SJCRH30 (cell line): ENCODE results near the gene RFC2. TPM values are rescaled to one million over a fixed set of nuclear protein-coding genes. Genes with fewer than 3 reads are reported as not detected.
A peak's percentile ranks its signal among the peaks of the same experiment; 100 is the strongest.

Experiments used
- DNase-seq, 2 experiments: peaks; one replicate each; pipeline ENCODE4 v3.0.0-alpha.2; 2015 to 2020
- H3K27ac ChIP-seq: fragments of 250-450 bp; sonication (Bioruptor Pico); 2 replicates; pipeline ENCODE4 v1.5.1; 2020; ENCODE audit warnings: mild to moderate bottlenecking, moderate library complexity
- H3K27me3 ChIP-seq: fragments of 250-450 bp; sonication (Bioruptor Pico); 2 replicates; pipeline ENCODE4 v1.5.1; 2020; ENCODE audit warnings: mild to moderate bottlenecking, moderate library complexity
- H3K36me3 ChIP-seq: fragments of 250-450 bp; sonication (Bioruptor Pico); 2 replicates; pipeline ENCODE4 v1.5.1; 2020; ENCODE audit warnings: mild to moderate bottlenecking, moderate library complexity
- H3K4me1 ChIP-seq: fragments of 250-450 bp; sonication (Bioruptor Pico); 2 replicates; pipeline ENCODE4 v1.5.1; 2020; ENCODE audit warnings: mild to moderate bottlenecking, moderate library complexity
- H3K4me3 ChIP-seq: fragments of 250-450 bp; sonication (Bioruptor Pico); 2 replicates; pipeline ENCODE4 v1.5.1; 2020; ENCODE audit warnings: mild to moderate bottlenecking, moderate library complexity
- H3K9me3 ChIP-seq: fragments of 250-450 bp; sonication (Bioruptor Pico); replicated peaks from 2 replicates; pipeline ENCODE4 v1.5.1; 2020; ENCODE audit warnings: mild to moderate bottlenecking, moderate library complexity
- total RNA-seq: library from RNA; depleted of rRNA; stranded (reverse); fragments of >200 nt; shearing (Covaris generic); gene quantifications from 2 replicates; pipeline ENCODE4 v1.2.3, GENCODE V29; 2014

Gene RFC2
- total RNA-seq, 1 experiment from 2014 or later: 111 TPM

DNA sequence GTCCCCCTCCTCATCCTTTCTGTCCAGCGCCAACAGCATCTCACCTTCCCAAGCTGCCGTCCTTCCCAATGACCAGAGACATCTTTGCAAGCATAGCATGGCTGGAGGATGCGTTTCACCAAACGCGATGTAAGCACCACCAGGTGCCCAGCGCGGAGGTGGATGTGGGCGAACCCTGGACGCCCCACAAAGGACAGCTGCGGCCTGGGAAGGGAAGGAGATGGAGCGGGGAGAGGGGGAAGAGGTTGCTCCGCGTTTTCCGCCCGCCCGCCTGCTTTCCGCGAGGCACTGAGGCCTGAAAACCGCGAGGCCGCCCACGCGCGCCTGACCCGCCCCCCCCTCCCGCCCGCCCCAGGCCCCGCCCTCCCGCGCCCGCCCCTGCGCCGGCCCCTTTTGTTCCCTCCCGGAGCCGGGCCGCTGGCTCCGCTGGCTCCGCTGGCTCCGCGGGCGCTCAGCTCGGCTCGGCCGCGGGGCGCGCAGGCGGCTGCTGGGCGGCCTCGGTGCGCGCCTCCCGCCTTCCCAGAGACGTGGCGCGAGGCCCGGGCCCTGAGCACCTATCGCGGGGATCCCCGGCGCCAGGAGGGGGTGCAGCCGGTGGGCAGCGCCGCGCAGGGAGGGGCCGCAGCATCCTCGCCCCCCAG lies 34.9 kb upstream of the RFC2 start, which contains the start of gene CLIP2:
CLIP2 (plus strand) TSS at position 390 of the 641 bp plus-strand sequence. CDS start 28,140 bp downstream, outside the sequence.
- H3K27ac ChIP-seq: peak within 1 kb of the TSS; percentile 71
- DNase-seq: peak; percentile 88 to 89
- peak within 1 kb of the TSS; percentile 100 for H3K4me3 ChIP-seq
- H3K4me1 ChIP-seq: peaks cover 15% of the 10 kb centered on the region
- H3K36me3 ChIP-seq: no peaks in the 10 kb centered on the region
- H3K9me3 ChIP-seq: no peaks in the 10 kb centered on the region
- no peaks in the 10 kb centered on the region for H3K27me3 ChIP-seq

DNA sequence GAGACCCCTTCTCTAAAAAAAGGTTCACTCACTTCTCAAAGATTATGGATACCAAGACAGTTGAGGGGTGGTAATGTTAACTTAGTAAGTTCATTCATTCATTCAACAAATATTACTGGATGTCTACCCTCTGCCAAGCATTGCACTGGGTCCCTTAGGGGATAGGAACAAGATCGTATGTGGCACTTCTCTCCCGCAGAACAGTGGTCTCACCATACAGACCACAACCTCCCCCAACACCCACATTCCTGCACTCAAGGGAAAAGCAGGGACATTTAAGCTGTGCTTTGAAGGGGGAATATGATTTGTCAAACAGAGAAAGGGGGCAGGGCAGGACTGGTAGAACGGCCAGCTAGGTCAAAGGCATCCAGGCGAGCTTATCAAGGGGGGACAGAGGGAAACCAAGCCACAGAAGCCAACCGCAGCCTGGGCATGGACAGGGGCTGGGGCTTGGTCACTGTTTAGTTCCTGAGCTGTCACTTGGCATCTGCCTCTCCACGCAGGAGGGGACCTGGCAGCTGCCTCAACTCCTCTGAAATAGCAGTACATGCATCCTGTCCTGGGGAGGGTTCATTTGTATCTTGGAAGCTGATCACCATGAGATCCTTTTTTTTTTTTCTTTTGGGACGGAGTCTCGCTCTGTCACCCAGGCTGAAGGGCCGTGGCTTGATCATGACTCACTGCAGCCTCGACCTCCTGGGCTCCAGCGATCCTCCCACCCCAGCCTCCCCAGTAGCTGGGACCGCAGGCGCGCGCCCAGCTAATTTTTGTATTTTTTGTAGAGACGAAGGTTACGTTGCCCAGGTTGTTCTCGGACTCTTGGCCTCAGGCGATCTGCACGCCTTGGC lies 34.1 kb upstream of the RFC2 start:
- peaks cover 15% of the 10 kb centered on the region for H3K4me1 ChIP-seq
- H3K36me3 ChIP-seq: no peaks in the 10 kb centered on the region
- H3K9me3 ChIP-seq: no peaks in the 10 kb centered on the region
- DNase-seq: peak; percentile 67 to 71
- H3K27ac ChIP-seq: peak overlapping the region; percentile 71
- H3K4me3 ChIP-seq: peak overlapping the region; percentile 100
- H3K27me3 ChIP-seq: no peaks in the 10 kb centered on the region

DNA sequence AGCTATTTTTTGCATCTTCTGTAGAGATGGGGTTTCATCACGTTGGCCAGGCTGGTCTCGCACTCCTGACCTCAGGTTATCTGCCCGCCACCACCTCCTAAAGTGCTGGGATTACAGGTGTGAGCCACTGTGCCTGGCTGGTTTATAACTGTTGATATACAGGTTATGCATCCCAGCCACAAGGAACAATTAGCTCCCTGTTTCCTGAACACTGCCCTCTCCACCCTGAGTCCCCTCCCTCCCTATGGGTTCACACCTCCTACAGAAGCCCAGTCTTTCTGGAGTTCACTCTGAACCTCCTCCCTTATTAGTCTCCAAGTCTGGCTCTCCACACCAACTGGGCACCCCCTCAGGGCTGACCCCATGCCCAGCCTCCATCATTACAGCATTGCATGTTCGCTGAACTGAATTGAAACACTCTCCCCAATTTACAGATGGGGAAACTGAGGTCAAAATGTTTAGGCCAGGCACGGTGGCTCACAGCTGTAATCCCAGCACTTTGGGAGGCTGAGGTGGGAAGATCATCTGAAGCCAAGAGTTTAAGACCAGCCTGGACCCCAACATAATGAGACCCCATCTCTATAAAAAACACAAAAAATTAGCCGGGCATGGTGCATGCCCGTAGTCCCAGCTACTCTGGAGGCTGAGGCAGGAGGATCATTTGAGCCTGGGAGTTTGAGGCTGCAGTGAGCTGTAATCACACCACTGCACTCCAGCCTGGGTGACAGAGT lies 33.3 kb upstream of the RFC2 start:
- Histone ChIP-seq H3K4me3 (no peak overlapping the region), H3K27me3 (no peaks in the 10 kb centered on the region), H3K27ac (no peak overlapping the region), H3K9me3 (no peaks in the 10 kb centered on the region), H3K4me1 (peaks cover 23% of the 10 kb centered on the region), H3K36me3 (no peaks in the 10 kb centered on the region)
- no peak for DNase-seq

DNA sequence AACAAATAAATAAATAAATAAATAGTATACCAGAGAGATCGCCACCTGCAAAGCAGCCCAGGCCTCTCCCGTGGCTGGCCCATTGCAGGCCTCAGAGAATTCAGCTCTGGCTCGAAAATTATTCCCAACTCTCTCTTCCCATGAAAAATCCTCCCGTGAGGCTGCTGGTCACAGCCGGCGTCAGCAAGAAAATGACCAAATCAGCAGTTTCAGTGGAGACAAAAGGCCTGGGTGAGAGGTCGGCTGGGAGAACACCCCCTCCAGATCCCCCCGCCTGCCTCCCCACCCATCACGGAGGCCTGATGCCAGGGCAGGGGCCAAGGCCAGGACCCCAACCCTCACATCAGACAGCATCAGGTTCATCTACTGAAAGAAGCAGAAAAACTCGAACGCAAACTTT lies 31.9 kb upstream of the RFC2 start:
- Histone ChIP-seq H3K27ac (no peak overlapping the region), H3K4me3 (no peak overlapping the region), H3K36me3 (no peaks in the 10 kb centered on the region), H3K27me3 (no peaks in the 10 kb centered on the region), H3K4me1 (peaks cover 25% of the 10 kb centered on the region), H3K9me3 (no peaks in the 10 kb centered on the region)
- DNase-seq: no peak

DNA sequence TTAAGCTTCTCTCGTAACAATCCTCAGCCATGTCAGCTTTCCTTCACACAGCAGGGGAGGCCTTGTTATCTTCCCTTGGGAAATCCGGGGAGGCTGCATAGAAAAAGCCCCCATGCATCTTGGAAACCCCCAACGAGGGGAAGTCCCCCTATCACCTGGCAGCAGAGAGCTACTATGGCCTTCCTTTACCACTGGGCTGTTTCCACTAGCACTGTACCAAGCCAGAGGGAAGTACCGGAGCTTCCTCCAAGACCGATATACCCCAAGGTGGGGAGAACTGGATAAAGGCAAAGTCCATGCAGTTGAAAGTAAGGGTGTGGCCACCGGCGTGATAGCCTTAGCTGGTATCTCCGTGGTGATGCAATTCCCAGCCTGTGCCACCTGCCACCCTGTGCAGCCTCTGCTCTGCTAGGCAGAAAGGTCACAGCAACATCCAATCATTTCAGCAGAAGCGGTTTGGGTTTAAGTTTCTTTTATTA lies 30.6 kb upstream of the RFC2 start:
- Histone ChIP-seq H3K36me3 (no peaks in the 10 kb centered on the region), H3K9me3 (no peaks in the 10 kb centered on the region), H3K27me3 (no peaks in the 10 kb centered on the region), H3K4me3 (no peak overlapping the region), H3K27ac (no peak overlapping the region), H3K4me1 (peaks cover 34% of the 10 kb centered on the region)
- no peak for DNase-seq

DNA sequence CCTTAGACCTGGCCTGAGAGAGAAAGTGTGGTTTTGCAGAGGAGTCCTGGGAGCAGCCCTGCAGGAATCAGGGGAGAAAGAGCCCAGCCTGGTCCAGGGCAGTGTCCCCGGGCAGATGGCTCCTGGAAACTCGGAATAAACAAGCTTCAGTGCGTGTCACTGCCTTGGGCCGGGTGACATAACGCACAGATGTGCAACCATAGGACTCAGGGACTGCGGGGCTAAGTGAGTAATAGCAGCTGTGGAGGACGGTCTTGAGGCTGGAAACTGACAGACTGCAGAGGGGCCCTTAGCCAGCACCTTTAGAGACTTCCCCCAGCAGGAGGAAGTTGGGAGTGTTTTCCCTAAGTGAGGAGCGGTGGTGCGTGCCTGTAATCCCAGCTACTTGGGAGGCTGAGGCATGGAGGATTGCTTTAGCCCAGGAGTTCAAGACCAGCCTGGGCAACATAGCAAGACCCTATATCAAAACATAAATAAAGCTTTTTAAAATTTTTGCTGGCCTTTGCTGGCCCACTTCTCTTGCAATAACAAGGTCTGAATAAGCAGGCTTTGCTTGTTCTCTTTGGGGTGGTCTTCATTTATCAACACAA lies 29.8 kb upstream of the RFC2 start:
- H3K4me3 ChIP-seq: no peak overlapping the region
- no peak overlapping the region; the same call in 1 of the 2 replicates for H3K27ac ChIP-seq
- peak; percentile 76 to 88 for DNase-seq
- H3K36me3 ChIP-seq: no peaks in the 10 kb centered on the region
- H3K9me3 ChIP-seq: no peaks in the 10 kb centered on the region
- H3K4me1 ChIP-seq: peaks cover 33% of the 10 kb centered on the region
- H3K27me3 ChIP-seq: no peaks in the 10 kb centered on the region

DNA sequence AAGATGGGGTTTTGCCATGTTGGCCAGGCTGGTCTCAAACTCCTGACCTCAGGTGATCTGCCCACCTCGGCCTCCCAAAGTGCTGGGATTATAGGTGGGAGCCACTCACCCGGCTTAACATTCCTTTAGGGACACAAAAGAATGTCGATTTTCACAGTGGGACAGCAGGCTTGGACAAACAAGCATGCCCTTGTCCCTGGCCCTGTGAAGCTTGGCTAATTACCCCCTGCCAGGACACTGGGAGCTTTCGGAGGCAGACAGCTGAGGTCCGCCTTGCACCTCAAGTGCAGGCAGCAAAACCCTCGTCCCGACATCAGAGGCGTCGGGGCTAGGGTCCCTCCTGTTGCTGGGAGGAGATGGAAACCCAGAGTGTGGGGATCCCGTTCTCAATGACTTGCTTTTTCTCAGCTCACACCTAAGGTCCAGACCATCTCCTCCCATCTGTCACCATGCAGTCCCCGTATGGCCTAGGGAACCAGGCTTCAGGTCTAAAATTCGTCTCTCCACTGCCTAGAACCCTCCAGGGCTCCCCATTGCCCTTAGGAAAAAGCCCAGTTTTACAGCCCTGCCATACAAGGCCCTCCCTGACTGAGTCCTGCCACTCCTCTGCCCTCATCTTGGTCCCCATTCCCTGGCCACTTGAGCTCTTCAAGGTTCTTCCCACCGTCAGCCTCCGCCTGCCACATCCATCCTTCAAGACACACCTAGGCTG lies 28.7 kb upstream of the RFC2 start:
- H3K27me3 ChIP-seq: no peaks in the 10 kb centered on the region
- H3K27ac ChIP-seq: peak overlapping the region; percentile 42; the same call in 1 of the 2 replicates
- H3K4me1 ChIP-seq: peaks cover 23% of the 10 kb centered on the region
- H3K36me3 ChIP-seq: no peaks in the 10 kb centered on the region
- no peak overlapping the region for H3K4me3 ChIP-seq
- DNase-seq: peak; percentile 79 to 83
- no peaks in the 10 kb centered on the region for H3K9me3 ChIP-seq

DNA sequence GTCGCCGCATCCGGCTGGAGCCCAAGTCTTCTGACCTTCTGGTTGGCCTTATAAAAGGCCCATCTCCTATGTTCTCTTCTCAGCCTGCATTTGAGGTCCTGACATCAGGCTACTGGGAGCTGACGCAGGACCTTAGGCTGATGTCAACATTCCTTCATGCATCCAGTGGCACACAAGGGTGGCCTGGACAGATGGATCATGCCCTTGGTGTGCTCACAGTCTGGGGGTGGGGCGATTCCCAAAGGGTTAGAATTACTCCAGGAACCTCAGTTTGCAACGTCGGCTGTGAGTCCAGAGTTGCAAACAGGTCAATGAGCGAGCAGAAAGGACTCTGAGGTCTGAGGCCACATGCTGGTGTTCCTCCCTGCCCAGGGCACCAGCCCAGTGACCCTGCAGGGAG lies 26.8 kb upstream of the RFC2 start:
- Histone ChIP-seq H3K27ac (no peak overlapping the region), H3K4me3 (no peak overlapping the region), H3K4me1 (peaks cover 27% of the 10 kb centered on the region), H3K27me3 (no peaks in the 10 kb centered on the region), H3K9me3 (no peaks in the 10 kb centered on the region), H3K36me3 (no peaks in the 10 kb centered on the region)
- no peak for DNase-seq

DNA sequence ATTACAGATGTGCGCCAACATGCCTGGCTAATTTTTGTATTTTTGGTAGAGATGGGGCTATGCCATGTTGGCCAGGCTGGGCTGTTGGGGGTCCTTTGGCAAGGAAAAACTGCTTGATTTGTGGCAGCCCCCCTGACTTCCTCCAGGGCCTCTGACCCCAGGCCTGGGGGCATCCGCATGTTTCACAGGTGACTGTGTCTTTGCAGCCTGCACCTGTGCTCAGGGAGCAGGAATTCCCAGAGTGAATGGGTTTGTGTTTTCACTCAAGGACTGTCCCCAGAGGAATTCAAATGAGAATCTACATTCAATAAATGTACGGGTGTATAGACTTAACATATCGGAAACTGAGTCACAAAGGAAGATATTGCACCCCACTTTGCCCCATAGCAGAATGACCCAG lies 23.4 kb upstream of the RFC2 start:
- no peak overlapping the region for H3K4me3 ChIP-seq
- H3K27ac ChIP-seq: no peak overlapping the region
- H3K36me3 ChIP-seq: no peaks in the 10 kb centered on the region
- H3K9me3 ChIP-seq: no peaks in the 10 kb centered on the region
- DNase-seq: no peak
- no peaks in the 10 kb centered on the region for H3K27me3 ChIP-seq
- peaks cover 41% of the 10 kb centered on the region for H3K4me1 ChIP-seq

DNA sequence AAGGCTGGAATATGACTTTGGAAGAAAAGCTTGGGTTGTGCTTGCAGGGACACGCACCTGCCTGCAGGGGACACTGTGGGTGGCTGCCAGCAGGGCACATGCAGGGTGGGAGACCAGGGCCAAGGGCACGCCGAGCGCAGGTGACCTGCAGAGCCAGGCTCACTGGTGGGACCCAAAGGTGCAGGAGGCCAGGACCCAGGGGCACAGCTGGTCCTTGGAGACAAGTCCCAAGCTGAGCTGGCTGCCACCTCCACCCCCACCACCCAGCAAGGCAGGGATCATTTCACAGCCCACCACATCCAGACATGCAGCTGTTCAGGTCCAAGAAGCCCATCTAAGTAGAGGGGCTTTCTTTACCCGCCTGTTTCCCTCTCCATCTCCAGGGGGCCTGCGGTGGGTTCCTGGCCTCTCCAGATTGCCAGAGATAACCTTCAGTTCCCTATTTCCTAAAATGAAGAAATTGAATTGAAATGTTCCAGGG lies 21.2 kb upstream of the RFC2 start:
- H3K36me3 ChIP-seq: no peaks in the 10 kb centered on the region
- H3K27me3 ChIP-seq: no peaks in the 10 kb centered on the region
- H3K9me3 ChIP-seq: no peaks in the 10 kb centered on the region
- peak overlapping the region; percentile 5; the same call in 1 of the 2 replicates for H3K4me3 ChIP-seq
- peak overlapping the region; percentile 40 for H3K27ac ChIP-seq
- H3K4me1 ChIP-seq: peaks cover 42% of the 10 kb centered on the region
- peak; percentile 78 to 83 for DNase-seq

DNA sequence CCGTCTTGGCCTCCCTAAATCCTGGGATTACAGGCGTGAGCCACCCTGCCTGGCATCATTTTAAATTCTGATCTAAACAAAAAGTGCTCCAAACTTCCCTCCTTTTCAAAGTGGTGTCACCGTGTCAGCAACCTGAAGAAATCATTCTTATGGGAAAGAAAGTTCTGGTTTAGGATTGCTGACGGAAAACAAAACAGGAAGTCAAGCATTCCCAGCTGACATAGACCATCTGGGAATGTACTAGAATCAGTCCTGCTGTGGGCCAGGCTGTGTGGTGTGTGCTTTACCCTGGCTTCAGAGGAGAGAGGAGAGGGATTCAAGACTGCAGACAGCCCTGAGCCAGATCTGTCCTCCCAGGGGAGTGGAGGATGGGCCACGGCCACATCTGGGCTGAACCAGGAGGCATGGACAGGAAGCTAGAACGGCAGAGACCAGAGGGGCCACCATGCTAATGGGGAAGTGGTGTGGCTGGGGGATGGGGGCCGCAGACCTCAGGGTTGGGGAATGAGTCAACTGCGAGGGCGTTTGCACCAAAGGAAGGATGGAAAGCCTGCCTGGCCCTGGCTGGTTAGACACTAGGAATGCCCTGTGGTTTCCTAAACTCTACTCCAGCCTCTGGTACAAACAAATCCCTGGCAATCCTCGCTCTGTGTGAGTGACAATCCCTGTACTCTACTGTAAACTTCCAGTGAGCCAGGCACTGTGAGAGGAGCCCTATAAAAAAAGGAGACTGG lies 18.3 kb upstream of the RFC2 start:
- H3K27me3 ChIP-seq: no peaks in the 10 kb centered on the region
- DNase-seq: peak; percentile 87 to 91

DNA sequence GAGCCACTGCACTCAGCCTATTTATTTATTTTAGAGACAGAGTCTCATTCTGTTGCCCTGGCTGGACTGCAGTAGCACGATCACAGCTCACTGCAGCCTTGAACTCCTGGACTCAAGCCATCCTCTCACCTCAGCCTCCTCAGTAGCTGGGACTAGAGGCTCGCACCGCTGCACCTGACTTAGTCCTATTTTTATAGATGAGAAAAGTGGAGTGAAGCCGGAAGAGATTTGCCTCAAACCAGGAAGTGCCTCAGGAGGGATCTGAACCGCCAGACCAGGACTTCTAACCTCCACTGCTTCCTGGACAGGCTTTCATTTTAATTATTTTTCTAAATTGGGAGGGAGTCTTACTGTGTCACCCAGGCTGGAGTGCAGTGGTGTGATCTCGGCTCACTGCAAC lies 17.5 kb upstream of the RFC2 start:
- DNase-seq: no peak
- H3K9me3 ChIP-seq: no peaks in the 10 kb centered on the region
- H3K27me3 ChIP-seq: no peaks in the 10 kb centered on the region
- H3K4me3 ChIP-seq: no peak overlapping the region
- peak overlapping the region; percentile 67 for H3K27ac ChIP-seq
- H3K4me1 ChIP-seq: peaks cover 40% of the 10 kb centered on the region
- H3K36me3 ChIP-seq: no peaks in the 10 kb centered on the region

More for the DNA sequence above, 18.3 kb upstream of the RFC2 start:
- Histone ChIP-seq H3K4me1 (peaks cover 41% of the 10 kb centered on the region), H3K4me3 (no peak overlapping the region), H3K27ac (peak overlapping the region; percentile 67), H3K36me3 (no peaks in the 10 kb centered on the region), H3K9me3 (no peaks in the 10 kb centered on the region)

DNA sequence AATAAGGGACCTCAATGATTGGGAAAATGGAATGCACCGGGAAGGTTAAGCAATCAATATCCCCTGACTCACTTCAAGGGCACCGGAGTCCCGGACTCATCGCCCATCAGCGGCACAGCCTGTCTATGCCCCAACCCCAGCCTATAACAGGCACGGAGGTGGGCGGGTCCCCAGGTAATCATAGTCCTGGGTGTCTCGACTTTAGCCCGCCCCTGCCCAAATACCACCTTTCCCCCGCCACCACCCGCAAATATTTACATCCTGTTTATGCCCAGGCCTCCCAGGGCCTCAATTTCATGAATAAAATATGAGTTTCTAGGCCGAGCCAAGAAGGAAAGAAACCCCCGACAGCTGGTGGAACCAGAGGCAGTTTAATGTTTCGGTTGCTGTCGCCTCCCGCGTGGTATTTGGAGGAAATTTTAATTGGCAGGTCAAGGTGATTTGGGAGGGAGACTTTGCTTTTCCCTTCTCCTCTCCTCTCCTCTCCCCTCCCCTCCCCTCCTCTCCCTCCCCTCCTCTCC lies 15.6 kb upstream of the RFC2 start:
- Histone ChIP-seq H3K4me1 (peaks cover 27% of the 10 kb centered on the region), H3K9me3 (no peaks in the 10 kb centered on the region), H3K36me3 (no peaks in the 10 kb centered on the region), H3K4me3 (peak overlapping the region; percentile 57), H3K27me3 (no peaks in the 10 kb centered on the region), H3K27ac (peak overlapping the region; percentile 61)
- peak; percentile 91 to 95 for DNase-seq
